GM19438 (cell line): ENCODE measurements around the gene TOMM34.

ENCODE experiments used
- ATAC-seq: cut with Tn5 transposase; IDR thresholded peaks from one replicate; pipeline ENCODE4 v1.9.1; 2021; ENCODE audit warnings: low read depth; ENCODE audit not compliant: unreplicated experiment

TOMM34 gene

GRCh38 chr20:44897133-44897532 lies 63.1 kb downstream of the TOMM34 start:
- no peak for ATAC-seq

GRCh38 chr20:44896583-44896982 lies 63.6 kb downstream of the TOMM34 start:
- no peak for ATAC-seq

- no peak for ATAC-seq
These were observed 65.2 kb downstream of the TOMM34 start for GRCh38 chr20:44894959-44895358.
